HepG2 (cell line): ENCODE data around the gene RNF13. TPM values are rescaled to one million over a fixed set of nuclear protein-coding genes. Genes with fewer than 3 reads are reported as not detected.

Experiments
- ARHGAP35 ChIP-seq: sonication (generic); formaldehyde crosslinking; IDR thresholded peaks from 2 replicates; pipeline ENCODE4 v1.9.0; 2022; ENCODE audit warnings: mild to moderate bottlenecking, inconsistent platforms, moderate library complexity, missing genetic modification reagents, borderline replicate concordance
- ATF4 ChIP-seq, 2 experiments: fragments of 450-650 bp in 1 of 2; sonication (generic) in 1 of 2; formaldehyde crosslinking; IDR thresholded peaks; 2 replicates each; pipeline versions ENCODE4 v1.5.0 to v1.8.0; 2020 to 2022; ENCODE audit warnings: mild to moderate bottlenecking in 1 of 2, missing genetic modification reagents in 1 of 2
- FOXA1 ChIP-seq, 2 experiments: fragments of 450-650 bp in 1 of 2; sonication (generic) in 1 of 2; formaldehyde crosslinking in 1 of 2; IDR thresholded peaks; 2 replicates each; pipeline versions ENCODE4 v1.4.0 to v1.6.1; 2016 to 2020; ENCODE audit warnings: missing genetic modification reagents in 1 of 2
- HOXD1 ChIP-seq: sonication (generic); formaldehyde crosslinking; IDR thresholded peaks from 2 replicates; pipeline ENCODE4 v1.5.0; 2020; ENCODE audit warnings: missing genetic modification reagents
- KDM3A ChIP-seq: IDR thresholded peaks from 2 replicates; pipeline ENCODE4 v1.6.1; 2018; ENCODE audit warnings: low read depth, missing compliant biosample characterization
- PAX8 ChIP-seq: sonication (generic); formaldehyde crosslinking; IDR thresholded peaks from 2 replicates; pipeline ENCODE4 v1.8.0; 2022; ENCODE audit warnings: mild to moderate bottlenecking, missing genetic modification reagents, borderline replicate concordance
- PRMT3 ChIP-seq: sonication (generic); formaldehyde crosslinking; IDR thresholded peaks from 2 replicates; pipeline ENCODE4 v1.8.1; 2022; ENCODE audit warnings: low read depth, mild to moderate bottlenecking, moderate library complexity, missing genetic modification reagents, borderline replicate concordance
- RERE ChIP-seq: IDR thresholded peaks from 2 replicates; pipeline ENCODE4 v1.6.1; 2016; ENCODE audit warnings: low read depth, missing genetic modification reagents, missing compliant biosample characterization
- TAF15 ChIP-seq: fragments of 200-400 bp; formaldehyde crosslinking; IDR thresholded peaks from one replicate; pipeline ENCODE4 v1.6.1; 2018; ENCODE audit warnings: mild to moderate bottlenecking, low read depth, low read length; ENCODE audit not compliant: poor library complexity, severe bottlenecking
- TCF7 ChIP-seq: sonication (generic); IDR thresholded peaks from 2 replicates; pipeline ENCODE4 v1.6.1; 2016; ENCODE audit warnings: antibody characterized with exemption, low read depth
- U2AF1 ChIP-seq: fragments of 200-400 bp; formaldehyde crosslinking; optimal IDR thresholded peaks from 2 replicates; pipeline ENCODE3; 2017; ENCODE audit warnings: mild to moderate bottlenecking, low read depth, low read length
- YY1 ChIP-seq: IDR thresholded peaks from 2 replicates; pipeline ENCODE4 v1.6.1; 2011; ENCODE audit warnings: low read length, low read depth, moderate library complexity, mild to moderate bottlenecking; ENCODE audit not compliant: insufficient read depth, insufficient replicate concordance
- ZNF33A ChIP-seq: sonication (generic); formaldehyde crosslinking; IDR thresholded peaks from 2 replicates; pipeline ENCODE4 v1.5.1; 2020; ENCODE audit warnings: missing genetic modification reagents, mild to moderate bottlenecking, moderate library complexity, borderline replicate concordance
- ZNF33B ChIP-seq: sonication (generic); formaldehyde crosslinking; IDR thresholded peaks from 2 replicates; pipeline ENCODE4 v1.5.1; 2020; ENCODE audit warnings: mild to moderate bottlenecking, missing genetic modification reagents
- ZNF770 ChIP-seq: sonication (generic); formaldehyde crosslinking; IDR thresholded peaks from 2 replicates; pipeline ENCODE4 v1.5.0; 2020; ENCODE audit warnings: mild to moderate bottlenecking, missing genetic modification reagents
- polyA plus RNA-seq, 8 experiments: library from polyadenylated mRNA; depleted of rRNA in 3 of 8; stranded (reverse) in 7 of 8; unstranded in 1 of 8; fragments of >200 nt; fragmentation: Illumina TruSeq in 4 of 8; extraction: Trizol in 4 of 8; gene quantifications; 2 replicates each; pipeline versions ENCODE4 v1.2.1 to v1.2.3, GENCODE V29; 2011 to 2016; ENCODE audit warnings: low read depth in 4 of 8, missing spikeins in 1 of 8, mixed read lengths in 1 of 8; ENCODE audit not compliant: insufficient read depth in 1 of 8
- total RNA-seq, 5 experiments: library from RNA; depleted of rRNA; stranded (reverse); fragments of >200 nt; fragmentation: Illumina TruSeq; extraction: Trizol; gene quantifications; 2 replicates each; pipeline ENCODE4 v1.2.3, GENCODE V29; 2016; ENCODE audit warnings: low read depth in 1 of 5

Gene RNF13
- total and polyA plus RNA-seq, 2 of the 13 experiments (the other 11 are each of a cell fraction or from before 2014, with no cell fraction given), result 39.8 to 46.0 TPM

- TF ChIP-seq ARHGAP35 (CRISPR knock-in tag) (no peak; the same call in 1 of the 2 replicates), ZNF770 (CRISPR knock-in tag) (no peak), ZNF33B (no peak), PAX8 (peak; percentile 74; the same call in 1 of the 2 replicates), FOXA1 (IDR thresholded peaks at IDR 0.05) (no peak), FOXA1 (CRISPR knock-in tag; IDR thresholded peaks at IDR 0.05) (no peak), ATF4 (CRISPR knock-in tag; IDR thresholded peaks at IDR 0.05) (peak in 1 of 2 experiments; percentile 76; a peak in 2 of 4 replicates), HOXD1 (CRISPR knock-in tag) (no peak; the same call in 1 of the 2 replicates), ZNF33A (no peak), KDM3A (no peak; the same call in 1 of the 2 replicates), RERE (no peak; the same call in 1 of the 2 replicates), YY1 (peak; percentile 89), U2AF1 (no peak), PRMT3 (CRISPR knock-in tag) (no peak; the same call in 1 of the 2 replicates), TAF15 (no peak), TCF7 (no peak)
These were observed 157.8 kb downstream of the RNF13 start, which contains the start of gene PFN2 (continued) for GRCh38 chr3:149970716-149971402.
